Astrocyte of the cerebellum (primary cell): Measurements from ENCODE around the gene WWC1.

Experiments used
- DNase-seq: peaks from one replicate; pipeline ENCODE4 v3.0.0-alpha.2; 2011; ENCODE audit warnings: low read depth
- H3K4me3 ChIP-seq: 2 replicates; pipeline ENCODE4 v1.5.1; 2011; ENCODE audit warnings: mild to moderate bottlenecking, low read depth, low read length, moderate library complexity
- in situ Hi-C: cut with HindIII; loops from 2 replicates; pipeline ENCODE4 v1.10.0; 2017; ENCODE audit warnings: low sequenced_read_pairs
- TF ChIP-seq, protein P1 (sequence below): IDR thresholded peaks from 2 replicates; pipeline ENCODE4 v1.5.1; 2012; ENCODE audit warnings: low read length, low read depth, moderate library complexity, mild to moderate bottlenecking; ENCODE audit errors: missing control alignments

Gene WWC1

DNA sequence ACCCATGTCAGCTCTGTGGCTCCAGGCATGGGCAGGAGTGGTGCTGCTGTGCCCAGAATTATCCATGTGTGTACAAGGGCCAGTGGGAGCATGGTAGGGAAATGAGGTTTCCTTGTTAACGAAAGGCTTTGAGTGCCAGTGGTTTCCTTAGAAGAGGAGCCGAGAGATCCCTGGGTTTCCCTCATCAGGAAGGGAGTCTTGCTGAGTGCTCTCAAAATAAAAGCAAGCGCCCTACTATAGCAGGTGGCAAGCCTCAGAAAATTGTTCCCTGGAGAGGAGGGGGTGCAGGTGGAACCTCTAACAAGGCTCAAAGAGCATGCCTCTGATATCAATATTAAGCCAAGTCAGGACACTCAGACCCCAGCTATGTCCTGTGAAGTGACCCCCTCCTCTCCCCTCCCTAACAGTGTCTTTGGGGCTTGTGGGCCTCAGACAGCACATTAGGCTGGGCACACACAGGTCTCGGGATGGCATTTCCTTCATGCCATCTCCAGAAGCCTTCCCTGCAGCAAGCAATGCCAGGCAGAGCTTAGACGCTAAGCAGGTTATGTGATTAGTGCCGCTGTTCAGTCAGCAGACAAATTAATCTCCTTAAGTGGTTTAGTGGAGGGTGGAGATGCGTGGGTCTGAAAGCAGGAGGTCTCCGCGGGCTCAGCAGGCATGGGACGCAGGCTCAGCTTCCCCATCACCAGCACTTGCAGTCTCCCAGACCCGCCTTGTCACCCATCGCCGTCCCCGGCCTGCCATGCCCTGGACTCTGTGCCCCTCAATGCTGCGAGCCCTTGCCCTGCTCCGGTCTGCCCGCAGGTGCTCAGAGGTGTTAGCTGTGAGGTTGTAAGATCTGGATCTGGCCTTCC lies 134.8 kb downstream of the WWC1 start:
- in situ Hi-C loops = no loop called here
- TF ChIP-seq, protein P1, sequence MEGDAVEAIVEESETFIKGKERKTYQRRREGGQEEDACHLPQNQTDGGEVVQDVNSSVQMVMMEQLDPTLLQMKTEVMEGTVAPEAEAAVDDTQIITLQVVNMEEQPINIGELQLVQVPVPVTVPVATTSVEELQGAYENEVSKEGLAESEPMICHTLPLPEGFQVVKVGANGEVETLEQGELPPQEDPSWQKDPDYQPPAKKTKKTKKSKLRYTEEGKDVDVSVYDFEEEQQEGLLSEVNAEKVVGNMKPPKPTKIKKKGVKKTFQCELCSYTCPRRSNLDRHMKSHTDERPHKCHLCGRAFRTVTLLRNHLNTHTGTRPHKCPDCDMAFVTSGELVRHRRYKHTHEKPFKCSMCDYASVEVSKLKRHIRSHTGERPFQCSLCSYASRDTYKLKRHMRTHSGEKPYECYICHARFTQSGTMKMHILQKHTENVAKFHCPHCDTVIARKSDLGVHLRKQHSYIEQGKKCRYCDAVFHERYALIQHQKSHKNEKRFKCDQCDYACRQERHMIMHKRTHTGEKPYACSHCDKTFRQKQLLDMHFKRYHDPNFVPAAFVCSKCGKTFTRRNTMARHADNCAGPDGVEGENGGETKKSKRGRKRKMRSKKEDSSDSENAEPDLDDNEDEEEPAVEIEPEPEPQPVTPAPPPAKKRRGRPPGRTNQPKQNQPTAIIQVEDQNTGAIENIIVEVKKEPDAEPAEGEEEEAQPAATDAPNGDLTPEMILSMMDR = no peak
- H3K4me3 ChIP-seq = no peak overlapping the region
- DNase-seq = no peak

DNA sequence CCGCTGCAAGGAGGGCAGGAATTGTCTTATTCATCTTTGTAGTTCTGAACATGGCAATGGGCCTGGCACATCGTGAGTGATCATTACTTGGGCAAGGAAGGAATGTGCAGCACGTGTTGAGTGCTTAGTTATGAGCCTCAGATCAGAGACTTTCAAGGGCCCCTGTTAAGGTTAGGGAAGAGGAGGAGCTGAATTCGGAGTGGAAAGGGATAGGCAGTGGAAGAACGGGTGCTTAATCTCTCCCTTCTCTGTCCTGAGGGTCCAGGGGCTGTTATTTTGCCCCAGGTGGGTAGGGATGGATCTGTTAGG lies 135.4 kb downstream of the WWC1 start:
- in situ Hi-C loops = no loop called here
- H3K4me3 ChIP-seq = no peak overlapping the region
- DNase-seq = no peak
- TF ChIP-seq, protein P1 = no peak

DNA sequence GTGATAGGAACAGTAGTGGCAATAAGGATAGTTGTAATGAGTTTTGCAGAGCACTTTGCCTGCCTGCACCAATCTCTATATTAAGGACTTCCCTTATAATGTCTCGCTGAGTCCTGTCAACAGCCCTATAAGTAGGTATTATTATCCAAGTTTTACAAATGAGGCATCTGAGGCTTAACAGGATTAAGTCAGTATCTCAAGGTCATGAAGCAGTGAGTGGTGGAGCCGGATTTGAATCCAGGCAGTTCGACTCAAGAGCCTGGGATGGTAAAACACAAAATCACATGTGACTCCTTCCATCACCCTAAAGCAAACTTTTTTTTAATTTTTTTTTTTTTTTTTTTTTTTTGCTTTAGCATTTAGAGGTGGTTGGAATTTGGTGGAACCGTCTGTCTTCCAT lies 135.8 kb downstream of the WWC1 start:
- TF ChIP-seq, protein P1 = no peak
- in situ Hi-C loops = no loop called here
- no peak for DNase-seq
- H3K4me3 ChIP-seq = no peak overlapping the region

DNA sequence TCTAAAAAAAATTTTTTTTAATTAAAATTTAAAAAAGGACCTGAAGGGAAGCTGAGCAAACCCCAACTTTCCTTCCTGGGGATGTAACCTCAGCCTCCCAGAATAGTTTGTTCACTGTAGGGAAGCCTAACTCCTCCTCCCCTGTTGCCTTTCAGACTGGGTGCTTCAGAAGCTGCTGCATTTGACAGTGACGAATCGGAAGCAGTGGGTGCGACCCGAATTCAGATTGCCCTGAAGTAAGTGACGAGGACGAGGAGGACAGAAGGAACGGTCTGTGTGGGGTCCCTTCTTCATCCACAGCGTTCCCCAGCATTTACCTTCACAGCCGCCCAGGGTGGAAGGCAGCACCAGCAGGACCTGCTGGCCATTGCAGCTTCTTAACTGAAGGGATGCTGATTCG lies 137.1 kb downstream of the WWC1 start:
- TF ChIP-seq, protein P1 = no peak
- no peak for DNase-seq
- in situ Hi-C loops = no loop called here
- H3K4me3 ChIP-seq = no peak overlapping the region

DNA sequence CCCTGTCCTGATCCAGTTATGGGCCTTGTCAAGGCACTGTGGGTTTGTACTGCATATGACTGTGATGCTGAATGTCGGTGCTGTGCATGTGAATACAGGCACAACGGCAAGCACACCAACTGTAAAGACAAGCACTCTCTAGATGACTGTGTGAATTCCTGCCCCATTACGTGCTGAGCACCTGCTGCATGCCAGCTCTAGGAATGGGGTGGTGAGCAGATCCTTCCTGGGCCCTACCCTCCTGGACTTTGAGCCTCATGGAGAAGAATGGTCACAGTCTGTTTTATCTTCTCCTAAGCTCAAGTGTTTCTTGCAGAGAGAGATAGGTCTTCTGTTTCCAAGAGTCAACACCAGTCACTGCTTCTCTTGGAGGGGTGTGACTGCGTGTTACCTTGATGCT lies 138.9 kb downstream of the WWC1 start:
- TF ChIP-seq, protein P1 = no peak
- in situ Hi-C loops = no loop called here
- DNase-seq = no peak
- H3K4me3 ChIP-seq = no peak overlapping the region

DNA sequence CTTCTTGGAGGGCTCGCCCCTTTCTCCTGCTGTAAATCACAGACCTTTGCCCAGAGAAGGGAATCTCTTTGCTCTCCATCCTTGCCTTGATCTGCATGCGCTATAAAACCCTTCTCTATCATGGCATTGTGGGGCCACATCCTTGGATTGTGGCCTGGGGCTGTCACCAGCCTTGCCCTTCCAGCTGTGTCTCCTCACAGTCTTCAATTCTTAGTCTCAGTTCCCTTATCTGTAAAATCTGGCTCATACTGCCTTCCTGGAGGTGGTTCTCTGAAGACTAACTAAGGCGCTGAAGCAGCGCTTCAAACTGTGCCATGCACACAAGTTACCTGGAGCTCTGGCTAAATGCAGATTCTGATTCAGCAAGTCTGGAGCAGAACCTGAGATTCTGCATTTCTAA lies 141.5 kb downstream of the WWC1 start:
- H3K4me3 ChIP-seq = no peak overlapping the region
- in situ Hi-C loops = no loop called here
- DNase-seq = no peak
- TF ChIP-seq, protein P1 = no peak
